GM19238 (cell line): ENCODE measurements around the gene NAT10.

Experiments
- DNase-seq: peaks from one replicate; pipeline ENCODE4 v3.0.0; 2011; ENCODE audit warnings: low spot score; ENCODE audit not compliant: insufficient read length

NAT10 gene

GRCh38 chr11:34149274-34149673 is 43.8 kb downstream of the NAT10 start:
- no peak for DNase-seq

- DNase-seq: no peak
These were observed 44.4 kb downstream of the NAT10 start for GRCh38 chr11:34149786-34150185.

GRCh38 chr11:34150494-34151151 is 45.2 kb downstream of the NAT10 start:
- no peak for DNase-seq

- no peak for DNase-seq
These were observed 45.7 kb downstream of the NAT10 start for GRCh38 chr11:34151166-34151565.

- DNase-seq: no peak
These were observed 46.8 kb downstream of the NAT10 start for GRCh38 chr11:34151916-34152845.

- DNase-seq: peak; percentile 61
These were observed 48.8 kb downstream of the NAT10 start for GRCh38 chr11:34154059-34154875.

GRCh38 chr11:34155057-34155756 is 49.8 kb downstream of the NAT10 start:
- DNase-seq: no peak

GRCh38 chr11:34155757-34156062 is 50.3 kb downstream of the NAT10 start:
- DNase-seq: no peak

- no peak for DNase-seq
These were observed 51.7 kb downstream of the NAT10 start for GRCh38 chr11:34157163-34157562.

- DNase-seq: no peak
These were observed 53.2 kb downstream of the NAT10 start for GRCh38 chr11:34158661-34159060.

GRCh38 chr11:34160049-34160721 is 54.8 kb downstream of the NAT10 start:
- no peak for DNase-seq

GRCh38 chr11:34160791-34161190 is 55.4 kb downstream of the NAT10 start:
- no peak for DNase-seq

- no peak for DNase-seq
These were observed 55.9 kb downstream of the NAT10 start for GRCh38 chr11:34161361-34161760.

GRCh38 chr11:34161812-34162492 is 56.5 kb downstream of the NAT10 start:
- DNase-seq: no peak

GRCh38 chr11:34162493-34162820 is 57.0 kb downstream of the NAT10 start:
- no peak for DNase-seq

- no peak for DNase-seq
These were observed 57.4 kb downstream of the NAT10 start for GRCh38 chr11:34162856-34163255.

GRCh38 chr11:34165121-34165520 is 59.7 kb downstream of the NAT10 start:
- DNase-seq: no peak

- DNase-seq: no peak
These were observed 60.5 kb downstream of the NAT10 start for GRCh38 chr11:34165786-34166555.
